GM12801 (cell line): ENCODE results near the gene HAAO.

Source experiments
- CTCF ChIP-seq: IDR thresholded peaks from one replicate; pipeline ENCODE4 v1.5.1; 2011; ENCODE audit warnings: control low read depth; ENCODE audit not compliant: insufficient read length; ENCODE audit errors: extremely low read depth

The HAAO gene

GRCh38 chr2:42832289-42832634, 39.9 kb upstream of the HAAO start:
- TF ChIP-seq CTCF = no peak

- no peak for TF ChIP-seq CTCF
These were observed 38.7 kb upstream of the HAAO start for GRCh38 chr2:42830922-42831574.

GRCh38 chr2:42829671-42830440, 37.5 kb upstream of the HAAO start:
- TF ChIP-seq CTCF = no peak

- TF ChIP-seq CTCF = no peak
These were observed 36.4 kb upstream of the HAAO start for GRCh38 chr2:42828487-42829425.

GRCh38 chr2:42827647-42828486, 35.5 kb upstream of the HAAO start:
- TF ChIP-seq CTCF = peak; percentile 44

- TF ChIP-seq CTCF = no peak
These were observed 33.8 kb upstream of the HAAO start for GRCh38 chr2:42826231-42826630.

- TF ChIP-seq CTCF = no peak
These were observed 32.0 kb upstream of the HAAO start for GRCh38 chr2:42824454-42824807.
